ENCODE results near the gene GRIK4.

- TF ChIP-seq CTCF (conservative IDR thresholded peaks at IDR 0.05) (no peak), EZH2 (IDR thresholded peaks at IDR 0.05; ENCODE audit: low read depth) (no peak)
These were observed 360.4 kb downstream of the GRIK4 start for GRCh38 chr11:120871924-120872323.
